ENCODE measurements around the gene DNAH3.

DNA sequence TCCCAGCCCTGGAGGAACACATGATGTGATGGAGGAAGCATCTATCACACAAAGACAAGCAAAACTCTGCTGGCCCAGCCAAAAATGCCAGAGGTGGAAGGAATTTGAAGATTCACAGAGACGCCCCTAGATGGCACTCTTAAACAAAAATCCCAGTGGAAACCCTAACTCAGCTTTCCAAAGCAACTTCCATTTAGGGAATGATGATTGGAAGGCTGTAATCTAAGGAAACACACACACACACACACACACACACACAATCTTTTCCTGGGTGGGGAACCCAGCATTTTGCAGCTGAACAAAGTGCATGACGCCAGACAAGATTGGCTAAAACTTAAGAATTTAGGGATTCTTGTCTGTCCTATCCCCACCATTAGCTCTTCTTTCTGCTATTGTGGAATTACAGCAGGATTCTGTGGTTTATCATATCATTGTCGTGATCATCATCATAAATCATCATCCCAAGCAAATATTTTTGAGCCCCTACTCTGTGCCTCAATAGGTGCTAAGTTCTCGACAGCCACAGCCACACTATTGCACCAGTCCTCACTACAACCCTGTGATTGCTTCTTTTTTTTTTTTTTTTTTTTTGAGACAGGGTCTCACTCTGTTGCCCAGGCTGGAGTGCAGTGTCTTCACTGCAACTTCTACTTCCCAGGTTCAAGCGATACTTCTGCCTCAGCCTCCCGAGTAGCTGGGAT is 6.3 kb upstream of the DNAH3 start:
- TF ChIP-seq POLR2AphosphoS5 (IDR thresholded peaks at IDR 0.05; ENCODE audit: low read depth, low read length) (no peak), POLR2A (IDR thresholded peaks at IDR 0.05; ENCODE audit: low read depth, low read length) (no peak)
